ENCODE measurements around the gene CEMIP2. TPM values are rescaled to one million over a fixed set of nuclear protein-coding genes. Genes with fewer than 3 reads are reported as not detected.

Gene CEMIP2
- polyA plus RNA-seq, 1 of the 3 experiments (the other 2 are of a cell fraction) = 39.8 TPM

GRCh38 chr9:71758277-71758676 is 10.0 kb downstream of the CEMIP2 start:
- Histone ChIP-seq H3F3A (replicated peaks; ENCODE audit: insufficient read depth) (peaks cover 11% of the 10 kb centered on the region), H3K4me3 (ENCODE audit: low read depth in 2 of 2, low read length in 1 of 2) (no peak overlapping the region), H2AFZ (ENCODE audit: low read depth) (no peak overlapping the region), H3K9me2 (no peaks in the 10 kb centered on the region), H4K20me1 (ENCODE audit: insufficient read depth) (no peaks in the 10 kb centered on the region), H3K27ac (ENCODE audit: low read depth in 2 of 2, low read length in 1 of 2) (no peak overlapping the region), H3K27me3 (ENCODE audit: insufficient read depth) (no peaks in the 10 kb centered on the region), H3K79me2 (ENCODE audit: insufficient read depth) (peaks cover 66% of the 10 kb centered on the region), H3K9ac (no peak overlapping the region), H3K9me3 (no peaks in the 10 kb centered on the region), H3K4me1 (ENCODE audit: control insufficient read depth in 1 of 2, insufficient read depth in 2 of 2, low read depth in 1 of 2, low read length in 1 of 2) (peaks cover 0 to 25% of the 10 kb centered on the region in 2 experiments; a peak in 2 of 4 replicates), H3K36me3 (replicated peaks in 1 of 2; ENCODE audit: control insufficient read depth in 1 of 2, insufficient read depth in 2 of 2, low read length in 1 of 2) (no peaks in the 10 kb centered on the region), H3K4me2 (no peak overlapping the region)
- WGBS (ENCODE audit: low lambda C conversion rate) = 22% methylated on average over 4 of the region's 4 CpGs
- POLR2A ChIA-PET = no interaction called here
- CTCF ChIA-PET = no interaction called here
- no peak for DNase-seq
- TF ChIP-seq IRF3 (IDR thresholded peaks at IDR 0.05; ENCODE audit: low read depth, low read length) = no peak
- no peak for TF ChIP-seq CHD2 (IDR thresholded peaks at IDR 0.05; ENCODE audit: low read length, partially characterized antibody)
- no peak for TF ChIP-seq RAD21 (IDR thresholded peaks at IDR 0.05; ENCODE audit: low read length)
- TF ChIP-seq NRF1 (IDR thresholded peaks at IDR 0.05; ENCODE audit: low read depth, low read length) = no peak
- no peak for TF ChIP-seq MEF2A (IDR thresholded peaks at IDR 0.05; ENCODE audit: borderline replicate concordance, low read depth)
- TF ChIP-seq USF1 (IDR thresholded peaks at IDR 0.05; ENCODE audit: borderline replicate concordance, low read depth) = no peak
- no peak for TF ChIP-seq SIN3A (IDR thresholded peaks at IDR 0.05; ENCODE audit: borderline replicate concordance, low read depth, low read length)
- TF ChIP-seq GATA2 (CRISPR knock-in tag; IDR thresholded peaks at IDR 0.05) = no peak
- TF ChIP-seq PBX3 (IDR thresholded peaks at IDR 0.05) = no peak
- no peak for TF ChIP-seq TAF1 (IDR thresholded peaks at IDR 0.05; ENCODE audit: borderline replicate concordance, low read depth, low read length)
- no peak for TF ChIP-seq ZBTB33 (IDR thresholded peaks at IDR 0.05; ENCODE audit: borderline replicate concordance, low read depth)
- TF ChIP-seq EP300 (IDR thresholded peaks at IDR 0.05; ENCODE audit: borderline replicate concordance in 1 of 2, low read depth in 1 of 2, low read length in 1 of 2) = no peak

- no peak overlapping the region for H3K27ac ChIP-seq (ENCODE audit: low read depth in 2 of 2, low read length in 1 of 2)
- peaks cover 62% of the 10 kb centered on the region for H3K79me2 ChIP-seq (ENCODE audit: insufficient read depth)
- ChIA-PET CTCF (no interaction called here), POLR2A (no interaction called here)
- no peaks in the 10 kb centered on the region for H3F3A ChIP-seq (replicated peaks; ENCODE audit: insufficient read depth)
- H3K4me2 ChIP-seq = no peak overlapping the region
- H3K9ac ChIP-seq = no peak overlapping the region
- H3K4me3 ChIP-seq (ENCODE audit: low read depth in 2 of 2, low read length in 1 of 2) = no peak overlapping the region
- H3K27me3 ChIP-seq (ENCODE audit: insufficient read depth) = no peaks in the 10 kb centered on the region
- peaks cover 0 to 17% of the 10 kb centered on the region in 2 experiments; a peak in 2 of 4 replicates for H3K4me1 ChIP-seq (ENCODE audit: control insufficient read depth in 1 of 2, insufficient read depth in 2 of 2, low read depth in 1 of 2, low read length in 1 of 2)
- H4K20me1 ChIP-seq (ENCODE audit: insufficient read depth) = no peaks in the 10 kb centered on the region
- H3K9me3 ChIP-seq = no peaks in the 10 kb centered on the region
- H3K9me2 ChIP-seq = no peaks in the 10 kb centered on the region
- no peak overlapping the region for H2AFZ ChIP-seq (ENCODE audit: low read depth)
- H3K36me3 ChIP-seq (replicated peaks in 1 of 2; ENCODE audit: control insufficient read depth in 1 of 2, insufficient read depth in 2 of 2, low read length in 1 of 2) = no peaks in the 10 kb centered on the region
- WGBS (ENCODE audit: low lambda C conversion rate) = 95% methylated on average over 1 of the region's 1 CpG
- DNase-seq = no peak
- TF ChIP-seq RXRA (IDR thresholded peaks at IDR 0.05; ENCODE audit: borderline replicate concordance, low read depth) (no peak), USF2 (IDR thresholded peaks at IDR 0.05; ENCODE audit: borderline replicate concordance, low read depth, low read length) (no peak), RFX5 (IDR thresholded peaks at IDR 0.05; ENCODE audit: low read length) (no peak), GATA2 (CRISPR knock-in tag; IDR thresholded peaks at IDR 0.05) (no peak), SMC3 (IDR thresholded peaks at IDR 0.05; ENCODE audit: low read depth, low read length) (no peak), CTCF (IDR thresholded peaks at IDR 0.05) (no peak), USF1 (IDR thresholded peaks at IDR 0.05; ENCODE audit: borderline replicate concordance, low read depth) (no peak), GABPA (IDR thresholded peaks at IDR 0.05; ENCODE audit: low read depth) (no peak), FOXJ3 (CRISPR knock-in tag; IDR thresholded peaks at IDR 0.05) (no peak), EP300 (IDR thresholded peaks at IDR 0.05; ENCODE audit: borderline replicate concordance in 1 of 2, low read depth in 1 of 2, low read length in 1 of 2) (no peak)
Observed at GRCh38 chr9:71756753-71757152, 11.6 kb downstream of the CEMIP2 start.
